ENCODE measurements around the gene ARHGAP11B.
"Not testable (repeated sequence)": the region's sequence is repeated elsewhere in the genome, so short reads cannot be mapped to it uniquely, and the experiment has no call there.

- TF ChIP-seq EZH2 (IDR thresholded peaks at IDR 0.05; ENCODE audit: borderline replicate concordance, low read length); CTCF (conservative IDR thresholded peaks at IDR 0.05 in 1 of 2, IDR thresholded peaks at IDR 0.05 in 1 of 2; ENCODE audit: extremely low read depth in 1 of 2, insufficient read depth in 1 of 2, low read depth in 1 of 2, low read length in 2 of 2): not testable (repeated sequence)
These were observed 55.1 kb downstream of the ARHGAP11B start for GRCh38 chr15:30680997-30681396.

All from mammary epithelial cell (primary cell).